Measurements from ENCODE around the gene ZBTB46.
"Not testable (repeated sequence)": the region's sequence is repeated elsewhere in the genome, so short reads cannot be mapped to it uniquely, and the experiment has no call there.

The ZBTB46 gene, protein sequence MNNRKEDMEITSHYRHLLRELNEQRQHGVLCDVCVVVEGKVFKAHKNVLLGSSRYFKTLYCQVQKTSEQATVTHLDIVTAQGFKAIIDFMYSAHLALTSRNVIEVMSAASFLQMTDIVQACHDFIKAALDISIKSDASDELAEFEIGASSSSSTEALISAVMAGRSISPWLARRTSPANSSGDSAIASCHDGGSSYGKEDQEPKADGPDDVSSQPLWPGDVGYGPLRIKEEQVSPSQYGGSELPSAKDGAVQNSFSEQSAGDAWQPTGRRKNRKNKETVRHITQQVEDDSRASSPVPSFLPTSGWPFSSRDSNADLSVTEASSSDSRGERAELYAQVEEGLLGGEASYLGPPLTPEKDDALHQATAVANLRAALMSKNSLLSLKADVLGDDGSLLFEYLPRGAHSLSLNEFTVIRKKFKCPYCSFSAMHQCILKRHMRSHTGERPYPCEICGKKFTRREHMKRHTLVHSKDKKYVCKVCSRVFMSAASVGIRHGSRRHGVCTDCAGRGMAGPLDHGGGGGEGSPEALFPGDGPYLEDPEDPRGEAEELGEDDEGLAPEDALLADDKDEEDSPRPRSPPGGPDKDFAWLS

DNA sequence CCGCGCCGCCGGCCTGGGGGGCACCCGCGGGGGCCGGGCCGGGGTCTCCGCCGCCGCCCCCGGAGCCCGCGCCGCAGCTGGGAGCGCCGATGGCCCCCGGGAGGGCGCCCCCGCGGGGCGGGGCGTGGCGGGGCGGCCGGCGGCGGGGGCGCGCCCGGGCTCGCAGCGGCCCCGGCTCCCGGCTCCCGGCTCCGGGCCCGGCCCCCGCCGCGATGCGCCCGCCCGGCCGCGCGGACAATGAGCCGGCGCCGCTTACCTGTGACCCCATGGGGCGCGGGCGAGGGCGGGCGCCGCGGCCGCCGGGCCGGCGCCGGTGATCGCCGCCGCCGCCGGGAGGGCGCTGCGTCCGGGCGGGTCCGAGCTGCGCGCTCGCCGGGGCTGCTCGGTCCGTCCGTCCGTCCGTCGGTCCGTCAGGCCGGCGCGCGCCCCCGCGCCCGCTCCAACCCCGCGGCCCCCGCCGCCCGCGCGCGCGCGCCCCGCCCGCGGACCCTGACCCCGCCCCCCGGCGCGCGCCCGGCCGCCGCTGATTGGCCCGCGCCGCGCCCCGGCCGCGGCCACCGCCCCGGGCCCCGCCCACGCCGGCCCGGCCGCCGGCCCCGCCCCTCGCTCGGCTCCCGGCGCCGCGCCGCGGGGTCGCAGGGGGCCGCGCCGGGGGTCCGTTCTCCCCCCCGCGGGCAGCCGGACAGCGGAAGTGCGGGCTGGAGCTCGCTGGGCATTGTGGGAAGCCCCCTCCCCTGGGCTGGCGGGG is at the start of gene ZBTB46:
Gene ZBTB46, minus strand, starts transcription at position 424 of the 748 bp plus-strand sequence. CDS start 40,507 bp downstream, outside the sequence.
- DNase-seq (ENCODE audit: low read depth) = no peak

DNA sequence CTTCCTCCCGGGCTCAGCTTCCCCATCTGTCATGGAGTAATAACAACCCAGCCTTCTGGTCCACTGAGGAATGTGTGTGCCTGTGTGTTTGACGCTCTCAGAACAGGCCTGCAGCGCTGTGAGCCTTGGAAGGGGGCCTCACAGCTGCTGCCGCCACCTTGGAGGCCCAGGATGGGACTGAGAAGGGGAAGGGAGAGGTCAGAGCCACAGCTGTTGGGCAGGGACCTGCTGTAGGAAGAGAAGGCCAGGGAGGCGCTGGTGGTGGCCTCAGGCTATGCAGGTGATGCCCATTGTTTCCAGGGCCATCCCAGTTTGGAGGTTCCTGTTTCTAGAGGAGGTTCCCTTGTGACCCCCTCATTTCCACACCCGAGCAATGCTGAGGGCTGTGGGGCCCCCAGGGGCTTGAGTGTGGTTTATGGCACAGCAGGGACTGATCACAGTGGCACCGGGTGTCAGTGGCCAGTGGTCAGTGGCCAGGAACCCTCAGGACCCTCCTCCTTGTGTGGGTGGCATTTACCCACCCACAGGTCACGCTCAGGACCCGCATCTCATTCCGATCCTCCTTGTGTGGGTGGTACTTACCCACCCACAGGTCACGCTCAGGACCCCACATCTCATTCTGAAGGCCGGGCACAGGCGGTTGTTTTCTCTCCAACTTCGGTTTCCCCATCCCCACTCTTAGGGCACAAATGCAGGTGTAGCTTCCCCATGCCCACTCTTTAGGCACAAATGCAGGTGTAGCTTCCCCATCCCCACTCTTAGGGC is 48.0 kb upstream of the ZBTB46 start:
- DNase-seq (ENCODE audit: low read depth) = no peak

DNA sequence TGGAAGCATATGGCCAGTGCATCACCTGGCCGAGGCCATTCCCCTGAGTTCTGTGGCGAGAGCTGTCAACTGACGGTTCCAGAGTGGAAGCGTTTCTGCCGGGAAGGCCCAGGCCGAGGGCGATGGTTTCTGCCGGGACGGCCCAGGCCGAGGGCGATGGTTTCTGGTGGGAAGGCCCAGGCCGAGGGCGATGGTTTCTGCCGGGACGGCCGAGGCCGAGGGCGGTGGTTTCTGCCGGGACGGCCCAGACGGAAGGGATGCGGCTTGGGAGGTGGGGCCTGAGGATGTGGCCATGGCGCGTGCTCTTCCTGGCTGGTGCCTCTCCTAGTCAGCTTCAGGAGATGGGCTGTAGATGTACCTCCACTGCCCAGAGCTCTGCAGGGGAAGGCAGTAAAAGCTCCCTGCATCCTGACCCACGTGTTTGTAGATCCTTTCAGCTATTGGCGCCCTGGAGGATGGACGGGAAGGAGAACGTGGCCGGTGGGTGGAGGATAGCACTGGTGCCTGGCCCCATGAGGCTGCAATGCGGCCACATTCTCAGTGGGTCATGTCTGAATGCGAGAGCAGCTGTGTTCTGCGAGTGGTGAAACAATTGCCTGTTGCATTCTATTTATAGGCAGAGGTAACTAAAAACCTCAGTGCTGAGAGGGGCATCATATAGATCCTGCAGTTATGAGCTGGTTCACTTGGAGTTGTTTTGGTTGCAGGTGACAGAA is 46.8 kb upstream of the ZBTB46 start:
- no peak for DNase-seq (ENCODE audit: low read depth)

DNA sequence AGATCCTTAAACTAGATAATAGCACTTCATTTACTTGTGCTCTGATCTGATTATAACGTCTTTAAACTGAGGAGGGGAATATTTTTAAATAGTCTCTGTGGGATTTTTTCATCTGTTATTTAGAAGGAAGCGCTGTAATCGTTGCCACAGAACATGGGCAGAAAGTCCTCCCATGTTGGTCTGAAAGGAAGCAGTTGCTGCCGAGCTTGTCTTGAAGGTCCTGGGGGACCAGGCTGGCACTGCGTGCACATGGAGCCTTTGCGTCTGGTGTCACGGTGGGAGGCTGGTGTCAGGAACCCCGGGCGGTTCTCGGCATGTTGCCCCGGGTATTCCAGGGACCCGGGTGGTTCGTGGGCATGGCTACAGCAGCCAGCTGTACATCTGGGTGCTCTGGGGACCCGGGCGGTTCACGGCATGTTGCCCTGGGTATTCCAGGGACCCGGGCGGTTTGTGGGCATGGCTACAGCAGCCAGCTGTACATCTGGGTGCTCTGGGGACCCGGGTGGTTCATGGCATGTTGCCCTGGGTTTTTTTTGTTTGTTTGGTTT is 45.5 kb upstream of the ZBTB46 start:
- DNase-seq (ENCODE audit: low read depth) = no peak

DNA sequence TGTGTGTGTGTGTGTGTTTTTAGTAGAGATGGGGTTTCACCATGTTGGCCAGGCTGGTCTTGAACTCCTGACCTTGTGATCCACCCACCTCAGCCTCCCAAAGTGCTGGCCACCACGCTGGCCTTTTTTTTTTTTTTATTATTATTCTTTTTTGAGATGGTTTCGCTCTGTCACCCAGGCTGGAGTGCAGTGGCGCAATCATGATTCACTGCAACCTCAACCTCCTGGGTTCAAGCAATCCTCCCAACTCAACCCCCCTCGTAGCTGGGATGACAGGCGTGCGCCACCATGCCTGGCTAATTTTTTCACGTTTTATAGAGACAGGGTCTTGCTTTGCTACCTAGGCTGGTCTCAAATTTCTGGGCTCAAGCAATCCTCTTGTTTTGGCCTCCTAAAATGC is 43.2 kb upstream of the ZBTB46 start:
- DNase-seq (ENCODE audit: low read depth) = not testable (repeated sequence)

DNA sequence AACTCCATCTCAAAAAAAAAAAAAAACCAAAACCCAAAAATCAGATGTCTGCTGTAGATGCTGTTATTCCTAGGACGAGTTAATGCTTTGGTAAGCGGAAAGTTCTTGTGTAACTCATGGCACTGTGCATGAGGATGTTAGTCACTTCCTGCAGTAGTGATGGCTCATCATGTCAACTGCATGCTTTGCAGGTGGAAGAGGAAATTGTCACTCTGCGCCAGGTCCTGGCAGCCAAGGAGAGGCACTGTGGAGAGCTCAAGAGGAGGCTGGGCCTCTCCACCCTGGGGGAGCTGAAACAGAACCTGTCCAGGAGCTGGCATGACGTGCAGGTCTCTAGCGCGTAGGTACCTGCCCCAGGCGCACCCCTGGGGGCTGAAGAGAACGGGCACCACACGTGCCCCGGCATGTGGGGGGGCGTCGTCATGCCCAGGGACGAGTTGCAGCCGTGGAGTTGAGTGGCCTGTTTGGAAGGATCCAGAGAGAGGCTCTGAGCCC is 42.5 kb upstream of the ZBTB46 start:
- DNase-seq (ENCODE audit: low read depth) = no peak

DNA sequence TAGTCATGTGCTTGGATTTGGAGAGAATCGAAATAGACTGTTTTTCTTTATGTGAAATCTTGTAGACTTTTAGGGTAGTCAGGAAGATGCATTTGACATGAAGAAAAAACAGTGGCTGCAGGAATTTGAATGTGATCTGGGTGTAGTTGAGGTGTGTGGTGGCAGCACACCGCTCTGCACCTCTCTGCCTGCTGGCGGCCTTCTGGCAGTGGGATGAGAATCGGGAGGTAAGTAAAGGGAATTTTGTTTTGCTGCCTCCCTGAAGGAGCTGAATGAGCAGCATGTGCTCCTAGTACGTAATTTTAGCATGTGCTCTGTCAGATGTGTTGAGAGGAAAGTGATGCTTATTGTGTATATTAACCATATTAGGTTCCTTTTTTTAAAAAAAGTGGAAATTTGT is 37.2 kb upstream of the ZBTB46 start:
- DNase-seq (ENCODE audit: low read depth) = no peak

DNA sequence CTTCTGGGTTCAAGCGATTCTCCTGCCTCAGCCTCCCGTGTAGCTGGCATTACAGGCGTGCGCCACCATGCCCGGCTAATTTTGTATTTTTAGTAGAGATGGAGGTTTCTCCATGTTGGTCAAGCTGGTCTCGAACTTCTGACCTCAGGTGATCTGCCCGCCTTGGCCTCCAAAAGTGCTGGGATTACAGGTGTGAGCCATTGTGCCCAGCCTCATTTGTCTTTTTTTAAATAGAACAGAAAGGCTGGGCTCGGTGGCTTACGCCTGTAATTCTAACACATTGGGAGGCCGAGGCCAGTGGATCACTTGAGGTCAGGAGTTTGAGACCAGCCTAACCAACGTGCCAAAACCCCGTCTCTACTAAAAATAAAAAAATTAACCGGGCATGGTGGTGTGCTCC is 36.0 kb upstream of the ZBTB46 start:
- not testable (repeated sequence) for DNase-seq (ENCODE audit: low read depth)

DNA sequence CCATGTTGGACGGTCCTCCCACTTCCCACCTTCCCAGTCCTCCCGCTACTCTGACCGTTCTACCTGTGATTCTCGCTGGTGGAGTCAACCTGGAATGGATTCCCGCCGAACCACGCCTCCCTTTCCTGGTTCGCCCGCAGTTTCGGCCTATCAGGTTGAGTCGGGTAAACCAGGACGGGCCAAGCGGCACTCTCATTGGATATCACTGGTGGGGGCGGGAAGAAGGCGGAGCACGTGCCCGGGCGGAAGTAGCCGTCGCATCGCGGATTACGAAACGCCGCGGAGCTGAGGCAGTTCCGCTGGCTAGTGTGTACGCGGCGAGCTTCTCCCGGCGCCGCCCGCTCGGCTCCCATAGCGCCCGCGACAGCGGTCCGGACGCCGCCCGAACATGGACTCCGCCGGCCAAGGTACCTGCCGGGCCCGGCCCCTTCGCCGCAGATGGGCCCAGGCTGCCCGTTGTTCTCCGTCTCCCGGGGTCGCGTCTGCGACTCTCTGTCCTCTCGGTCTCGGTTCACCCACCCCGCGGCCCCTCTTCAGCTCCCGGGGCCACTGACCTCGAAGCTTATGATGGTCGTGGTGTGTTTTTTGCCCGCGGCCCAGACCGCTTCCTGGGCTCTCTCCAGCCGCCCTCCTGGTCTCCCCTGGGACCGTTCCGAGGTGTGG is 34.0 kb upstream of the ZBTB46 start, which contains the start of gene TPD52L2:
Gene TPD52L2, plus strand, starts transcription at position 293 of the 663 bp plus-strand sequence. Its CDS starts 96 bp downstream, at position 389.
- DNase-seq (ENCODE audit: low read depth) = peak; percentile 96

DNA sequence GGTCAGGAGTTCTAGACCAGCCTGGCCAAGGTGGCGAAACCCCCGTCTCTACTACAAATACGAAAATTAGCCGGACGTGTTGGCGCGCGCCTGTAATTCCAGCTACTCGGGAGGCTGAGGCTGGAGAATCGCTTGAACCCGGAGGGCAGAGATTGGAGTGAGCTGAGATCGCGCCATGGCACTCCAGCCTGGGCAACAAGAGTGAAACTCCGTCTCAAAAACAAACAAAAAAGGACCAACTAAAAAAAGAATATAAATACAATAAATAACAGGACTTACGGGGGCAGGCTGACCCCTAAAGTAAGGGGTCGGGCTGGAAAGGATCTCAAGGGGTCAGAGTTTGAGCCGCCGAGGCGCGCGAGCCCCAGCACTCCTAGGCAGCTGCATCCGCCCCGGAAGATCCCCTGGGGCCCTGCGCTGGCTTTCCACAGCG is 33.5 kb upstream of the ZBTB46 start:
- no peak for DNase-seq (ENCODE audit: low read depth)

DNA sequence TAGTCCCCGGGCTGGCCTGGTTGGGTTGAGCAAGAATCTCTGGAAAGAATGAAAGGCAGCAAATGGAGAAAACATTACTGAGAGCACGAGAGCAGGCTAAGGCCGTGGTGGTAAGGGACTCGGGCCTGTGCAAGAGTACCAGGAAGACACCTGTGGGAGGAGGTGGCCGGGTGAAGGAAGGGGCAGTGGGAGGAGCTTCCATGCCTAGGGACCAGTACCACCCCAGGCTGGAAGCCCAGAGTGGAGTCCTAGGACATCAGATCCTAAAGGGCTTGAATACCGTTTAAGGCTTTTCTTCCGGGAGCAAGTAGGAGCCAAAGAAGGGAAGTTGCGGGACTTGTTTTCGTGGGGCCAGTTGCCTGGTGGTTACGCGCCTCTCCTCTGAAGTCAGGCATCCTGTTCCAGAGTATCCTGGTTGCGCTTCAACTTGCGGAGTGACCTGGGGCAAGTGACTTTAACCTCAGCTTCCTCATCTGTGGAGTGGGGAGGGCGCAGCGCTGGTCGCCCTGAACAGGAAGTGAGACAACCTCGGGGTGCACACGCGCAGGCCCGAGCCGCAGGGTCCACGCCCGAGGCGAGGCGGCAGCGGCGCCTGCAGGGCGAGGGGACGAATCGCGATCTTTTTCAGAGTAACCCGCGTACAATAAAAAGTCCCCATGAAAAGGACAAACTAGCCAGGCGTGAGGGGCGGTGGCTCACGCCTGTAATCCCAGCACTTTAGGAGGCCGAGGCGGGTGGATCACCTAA is 32.9 kb upstream of the ZBTB46 start:
- DNase-seq (ENCODE audit: low read depth) = peak; percentile 74

DNA sequence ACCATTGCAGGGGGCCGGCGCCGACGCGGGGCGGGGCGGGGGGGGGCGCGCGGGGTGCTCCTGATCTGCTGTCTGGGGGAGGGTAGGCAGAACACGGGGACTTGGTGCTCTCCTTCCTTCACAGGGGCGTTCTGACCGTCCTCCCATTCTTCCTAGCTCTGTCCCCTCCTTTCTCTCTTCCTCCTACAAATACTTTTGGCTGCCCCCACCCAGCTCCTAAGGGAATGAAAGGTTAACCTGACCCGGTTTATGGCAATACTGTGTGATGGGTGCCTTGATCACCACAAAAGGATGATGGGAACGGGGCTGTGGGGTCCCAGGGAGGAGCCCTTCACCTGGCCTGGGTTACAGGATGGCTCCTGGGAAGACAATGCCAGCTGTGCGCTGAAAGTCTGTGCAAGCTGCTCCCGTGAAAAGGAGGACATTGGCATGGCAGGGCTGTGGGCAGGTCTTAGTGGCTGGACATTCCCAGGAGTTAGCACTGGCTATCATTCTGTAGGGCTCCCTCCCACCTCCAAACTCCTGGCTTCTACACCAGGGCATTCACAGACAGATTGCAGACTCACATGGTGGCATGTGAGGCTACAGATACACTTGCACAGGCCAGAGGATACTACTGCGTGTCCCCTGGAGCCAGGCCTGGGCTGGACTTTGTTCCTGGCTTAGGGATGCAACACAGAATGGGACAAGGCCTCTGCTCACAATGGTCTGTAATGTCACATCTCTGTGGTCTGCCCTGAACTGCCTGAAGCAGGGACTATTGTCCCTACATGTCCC is 32.1 kb upstream of the ZBTB46 start:
- no peak for DNase-seq (ENCODE audit: low read depth)

DNA sequence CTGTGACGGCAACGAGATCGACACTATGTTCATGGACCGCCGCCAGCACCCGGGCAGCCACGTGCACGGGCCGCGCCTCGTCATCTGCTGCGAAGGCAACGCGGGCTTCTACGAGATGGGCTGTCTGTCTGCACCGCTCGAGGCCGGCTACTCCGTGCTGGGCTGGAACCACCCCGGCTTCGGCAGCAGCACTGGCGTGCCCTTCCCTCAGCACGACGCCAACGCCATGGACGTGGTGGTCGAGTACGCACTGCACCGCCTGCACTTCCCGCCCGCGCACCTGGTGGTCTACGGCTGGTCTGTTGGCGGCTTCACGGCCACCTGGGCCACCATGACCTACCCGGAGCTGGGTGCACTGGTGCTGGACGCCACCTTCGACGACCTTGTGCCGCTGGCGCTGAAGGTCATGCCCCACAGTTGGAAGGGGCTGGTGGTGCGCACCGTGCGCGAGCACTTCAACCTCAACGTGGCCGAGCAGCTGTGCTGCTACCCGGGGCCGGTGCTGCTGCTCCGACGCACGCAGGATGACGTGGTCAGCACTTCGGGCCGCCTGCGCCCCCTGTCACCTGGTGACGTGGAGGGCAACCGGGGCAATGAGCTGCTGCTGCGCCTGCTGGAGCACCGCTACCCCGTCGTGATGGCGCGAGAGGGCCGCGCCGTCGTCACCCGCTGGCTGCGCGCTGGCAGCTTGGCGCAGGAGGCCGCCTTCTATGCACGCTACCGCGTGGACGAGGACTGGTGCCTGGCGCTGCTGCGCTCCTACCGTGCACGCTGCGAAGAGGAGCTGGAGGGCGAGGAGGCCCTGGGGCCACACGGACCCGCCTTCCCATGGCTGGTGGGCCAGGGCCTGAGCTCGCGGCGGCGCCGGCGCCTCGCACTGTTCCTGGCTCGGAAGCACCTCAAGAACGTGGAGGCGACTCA is 31.2 kb upstream of the ZBTB46 start:
- no peak for DNase-seq (ENCODE audit: low read depth)

DNA sequence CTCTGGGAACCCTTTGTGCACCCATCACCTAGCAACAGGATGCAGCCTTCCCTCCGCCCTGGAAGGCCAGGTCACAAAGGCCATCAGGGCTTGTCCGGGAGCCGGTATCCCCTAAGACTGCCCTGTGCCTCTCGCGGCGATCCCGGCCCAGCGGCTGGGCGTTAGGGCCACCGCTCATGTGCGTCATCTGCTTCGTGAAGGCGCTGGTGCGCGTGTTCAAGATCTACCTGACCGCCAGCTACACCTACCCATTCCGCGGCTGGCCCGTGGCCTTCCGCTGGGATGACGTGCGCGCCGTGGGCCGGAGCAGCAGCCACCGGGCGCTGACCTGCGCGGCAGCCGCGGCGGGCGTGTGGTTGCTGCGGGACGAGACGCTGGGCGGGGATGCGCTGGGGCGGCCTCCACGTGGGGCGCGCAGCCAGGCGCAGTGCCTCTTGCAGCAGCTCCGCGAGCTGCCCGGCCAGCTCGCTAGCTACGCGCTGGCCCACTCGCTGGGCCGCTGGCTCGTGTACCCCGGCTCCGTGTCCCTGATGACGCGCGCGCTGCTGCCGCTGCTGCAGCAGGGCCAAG is 30.4 kb upstream of the ZBTB46 start, which contains the start of gene ABHD16B:
Gene ABHD16B, plus strand, starts transcription at position 134 of the 570 bp plus-strand sequence. Its CDS starts 43 bp downstream, at position 177.
- no peak for DNase-seq (ENCODE audit: low read depth)

DNA sequence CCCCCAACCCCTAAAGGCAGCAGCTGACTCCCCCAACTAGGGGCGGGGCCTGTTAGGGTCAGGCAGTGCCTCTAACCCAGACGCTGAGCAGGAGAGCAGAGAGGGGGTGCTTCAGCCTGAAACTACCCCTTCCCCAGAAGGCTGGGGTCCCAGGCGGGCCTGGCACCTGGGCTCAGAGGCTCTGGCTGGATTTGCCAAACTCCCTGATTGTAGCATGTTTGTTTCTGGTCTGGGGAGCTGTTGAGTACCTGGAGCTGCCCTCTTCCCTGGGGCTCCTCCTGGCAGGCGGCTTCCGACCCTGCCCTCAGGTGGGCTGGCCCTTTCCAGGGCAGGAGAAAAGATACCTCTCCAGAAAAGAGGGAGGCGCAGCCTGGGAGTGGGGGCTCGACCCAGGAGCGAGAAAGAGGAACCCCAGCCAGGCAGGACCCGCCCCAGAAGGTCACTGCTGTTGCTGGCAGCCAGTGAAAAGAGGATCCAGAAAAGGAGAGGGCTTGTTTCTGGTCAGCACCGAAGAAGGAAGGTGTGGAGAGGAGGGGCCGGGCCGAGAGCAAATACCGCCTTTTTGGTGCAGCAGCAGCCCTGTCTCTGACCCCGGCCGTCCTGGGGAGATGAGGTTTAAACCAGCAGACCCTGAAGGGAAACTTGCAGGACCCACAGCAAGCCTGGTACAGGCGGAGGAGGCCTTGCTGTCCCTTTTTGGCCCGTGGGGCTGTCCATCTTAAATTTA is 29.4 kb upstream of the ZBTB46 start:
- DNase-seq (ENCODE audit: low read depth) = no peak

DNA sequence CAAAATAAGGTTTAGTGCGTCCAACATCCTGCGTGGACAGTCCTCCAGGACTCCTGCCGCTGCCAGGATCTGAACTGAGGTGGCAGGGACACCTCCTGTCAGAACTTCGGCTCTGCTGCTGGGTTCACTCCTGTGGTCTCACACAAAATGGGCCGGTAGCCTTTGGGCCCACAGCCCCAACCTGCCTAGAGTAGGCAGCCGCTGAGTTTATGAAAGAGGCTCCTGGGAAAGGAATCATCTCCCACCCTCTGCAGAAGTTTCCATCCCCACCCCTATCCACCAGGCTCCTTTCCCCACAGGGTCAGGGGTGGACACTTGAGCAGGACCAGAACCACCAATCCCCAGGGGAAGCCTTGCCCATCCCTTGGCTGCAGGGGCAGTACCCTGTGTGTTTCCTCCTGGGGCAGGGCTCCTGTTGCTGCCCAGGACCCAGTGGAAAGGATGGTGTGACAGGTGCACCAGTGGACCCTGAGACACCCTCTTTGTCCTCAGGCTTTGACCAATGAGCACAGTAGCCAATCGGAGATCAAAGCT is 28.2 kb upstream of the ZBTB46 start:
- DNase-seq (ENCODE audit: low read depth) = no peak

Measured in activated T-helper 1 cell treated with Interleukin-2 at 50 U/mL for 16 hours (primary cell).